Lung (tissue), 12 donors: ENCODE results near the gene MKI67. TPM values are rescaled to one million over a fixed set of nuclear protein-coding genes. Genes with fewer than 3 reads are reported as not detected.
A peak's percentile ranks its signal among the peaks of the same experiment; 100 is the strongest.

Experiments used
- ATAC-seq: fragments of 200-7000 bp; cut with Tn5 transposase; one replicate; pipeline ENCODE4 v1.9.1; 2020; ENCODE audit warnings: moderate number of reproducible peaks; ENCODE audit not compliant: insufficient read depth, low FRiP score
- DNase-seq, 3 donors: peaks; one replicate each; pipeline ENCODE4 v3.0.0-alpha.2; 2013 to 2017
- H3K27ac ChIP-seq, 2 donors: one replicate each; pipeline ENCODE4 v1.5.1; 2013; ENCODE audit warnings: mild to moderate bottlenecking in 2 of 2, moderate library complexity in 2 of 2, control low read depth in 1 of 2, inconsistent platforms in 1 of 2, low read depth in 1 of 2, low read length in 1 of 2
- H3K27me3 ChIP-seq, 3 donors: one replicate each; pipeline ENCODE4 v1.5.1; 2013; ENCODE audit warnings: low read length in 2 of 3; ENCODE audit not compliant: control insufficient read depth in 3 of 3, insufficient read depth in 3 of 3
- H3K36me3 ChIP-seq, 4 donors: one replicate each; pipeline ENCODE4 v1.5.1; 2013; ENCODE audit warnings: low read length in 4 of 4, mild to moderate bottlenecking in 1 of 4, moderate library complexity in 1 of 4; ENCODE audit not compliant: control insufficient read depth in 4 of 4, insufficient read depth in 4 of 4
- H3K4me1 ChIP-seq, 5 donors: one replicate each; pipeline ENCODE4 v1.5.1; 2013; ENCODE audit warnings: low read length in 5 of 5, mild to moderate bottlenecking in 2 of 5, moderate library complexity in 1 of 5; ENCODE audit not compliant: control insufficient read depth in 5 of 5, insufficient read depth in 5 of 5
- H3K4me3 ChIP-seq: one replicate; pipeline ENCODE4 v1.5.1; 2013; ENCODE audit warnings: mild to moderate bottlenecking, control low read depth, moderate library complexity
- H3K9ac ChIP-seq, 2 donors: one replicate each; pipeline ENCODE4 v1.5.1; 2013; ENCODE audit warnings: low read length in 2 of 2, control low read depth in 1 of 2; ENCODE audit not compliant: insufficient read depth in 1 of 2
- H3K9me3 ChIP-seq, 4 donors: one replicate each; pipeline ENCODE4 v1.5.1; 2013; ENCODE audit warnings: low read length in 3 of 4, mild to moderate bottlenecking in 1 of 4, moderate library complexity in 1 of 4; ENCODE audit not compliant: control insufficient read depth in 4 of 4, insufficient read depth in 3 of 4
- CTCF ChIP-seq: IDR thresholded peaks from 2 replicates; pipeline ENCODE4 v1.5.1; 2012; ENCODE audit warnings: mild to moderate bottlenecking; ENCODE audit errors: control extremely low read depth, extremely low read depth
- WGBS, 2 donors: extraction: QIAGEN DNeasy Blood & Tissue Kit; methylation state at CpG; one replicate each; pipeline ENCODE4 v1.1.7; 2013; 5-methylcytosine and 5-hydroxymethylcytosine counted together
- polyA plus RNA-seq, 2 donors: library from polyadenylated mRNA; stranded (reverse); fragments of 200-250 nt; gene quantifications; one replicate each; pipeline ENCODE4 v1.2.1, GENCODE V29; 2013
- total RNA-seq, 2 donors: library from RNA; depleted of rRNA in 1 of 2; stranded (reverse); fragments of >200 nt in 1 of 2; gene quantifications; one replicate each; pipeline ENCODE4 v1.2.1, GENCODE V29; 2014 to 2021
- donor health status: control.
- donor health status: control.
- donor health status: Bipolar disorder and iron deficiency.
- donor health status: healthy.
- donor health status: DM: yes; HTN: yes; CAD: no.

The MKI67 gene
- total and polyA plus RNA-seq, 4 donors, result 1.0 to 8.6 (median 2.1) TPM

DNA sequence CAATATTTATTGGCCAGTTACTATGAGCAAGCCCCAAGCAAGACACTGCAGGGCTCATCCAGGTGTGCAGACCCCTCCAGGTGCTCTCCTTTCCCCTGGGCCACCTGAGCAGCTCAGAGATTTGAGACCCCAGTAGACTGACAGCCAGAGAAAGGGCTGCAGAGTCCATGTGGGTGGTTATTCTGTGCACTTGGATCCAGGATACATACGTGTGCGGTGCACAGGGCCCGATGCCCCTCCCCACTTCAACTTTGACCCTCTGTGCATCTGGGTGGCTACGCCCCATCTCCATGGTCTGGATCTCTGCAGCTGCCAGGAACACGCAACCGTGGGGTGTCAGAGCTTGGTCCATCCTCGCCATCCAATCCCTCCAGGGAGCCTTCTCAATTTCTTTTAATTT lies 72.9 kb downstream of the MKI67 start:
- H3K9ac ChIP-seq, result no peak overlapping the region
- H3K27me3 ChIP-seq, result no peaks in the 10 kb centered on the region
- TF ChIP-seq CTCF, result no peak
- ATAC-seq (no peak), DNase-seq (no peak)
- no peak overlapping the region for H3K27ac ChIP-seq
- no peak overlapping the region for H3K4me3 ChIP-seq
- H3K4me1 ChIP-seq, result peaks cover 0 to 19% (median 11%) of the 10 kb centered on the region in 5 donors
- H3K36me3 ChIP-seq, result peaks cover 0 to 55% (median 0%) of the 10 kb centered on the region in 4 donors
- no peaks in the 10 kb centered on the region for H3K9me3 ChIP-seq
- 96 to 97% methylated on average over 7 of the region's 7 CpGs for WGBS, 2 donors

- H3K4me1 ChIP-seq, result peaks cover 2 to 26% (median 14%) of the 10 kb centered on the region in 5 donors
- H3K36me3 ChIP-seq, result peaks cover 0 to 51% (median 0%) of the 10 kb centered on the region in 4 donors
- H3K9ac ChIP-seq, result no peak overlapping the region
- H3K27ac ChIP-seq, result no peak overlapping the region
- 93 to 94% methylated on average over 7 of the region's 7 CpGs for WGBS, 2 donors
- TF ChIP-seq CTCF, result no peak
- ATAC-seq (no peak), DNase-seq (no peak)
- H3K4me3 ChIP-seq, result no peak overlapping the region
- H3K9me3 ChIP-seq, result no peaks in the 10 kb centered on the region
- no peaks in the 10 kb centered on the region for H3K27me3 ChIP-seq
Observed at GRCh38 chr10:128052696-128053095, 73.5 kb downstream of the MKI67 start.

GRCh38 chr10:128051548-128051947 lies 74.7 kb downstream of the MKI67 start:
- no peak for TF ChIP-seq CTCF
- peaks cover 0 to 45% (median 0%) of the 10 kb centered on the region in 4 donors for H3K36me3 ChIP-seq

GRCh38 chr10:128050936-128051335 lies 75.3 kb downstream of the MKI67 start:
- DNase-seq, result peak in 2 of 3 donors; percentile 55 to 86
- no peak for TF ChIP-seq CTCF
- peaks cover 0 to 40% (median 0%) of the 10 kb centered on the region in 4 donors for H3K36me3 ChIP-seq
- H3K9me3 ChIP-seq, result no peaks in the 10 kb centered on the region
- H3K27ac ChIP-seq, result peak overlapping the region in 1 of 2 donors; percentile 49
- H3K27me3 ChIP-seq, result no peaks in the 10 kb centered on the region
- peaks cover 11 to 32% (median 22%) of the 10 kb centered on the region in 5 donors for H3K4me1 ChIP-seq
- peak overlapping the region in 1 of 2 donors; percentile 58 for H3K9ac ChIP-seq
- H3K4me3 ChIP-seq, result no peak overlapping the region
- no peak for ATAC-seq

More at GRCh38 chr10:128051548-128051947, 74.7 kb downstream of the MKI67 start:
- ATAC-seq (no peak), DNase-seq (no peak)
- Histone ChIP-seq H3K27me3 (no peaks in the 10 kb centered on the region), H3K27ac (no peak overlapping the region), H3K9me3 (no peaks in the 10 kb centered on the region), H3K4me3 (no peak overlapping the region), H3K9ac (no peak overlapping the region), H3K4me1 (peaks cover 10 to 32% (median 22%) of the 10 kb centered on the region in 5 donors)
- WGBS, 2 donors, result 66 to 87% methylated on average over 5 of the region's 5 CpGs
